ENCODE results near the gene PDILT.

PDILT gene

DNA sequence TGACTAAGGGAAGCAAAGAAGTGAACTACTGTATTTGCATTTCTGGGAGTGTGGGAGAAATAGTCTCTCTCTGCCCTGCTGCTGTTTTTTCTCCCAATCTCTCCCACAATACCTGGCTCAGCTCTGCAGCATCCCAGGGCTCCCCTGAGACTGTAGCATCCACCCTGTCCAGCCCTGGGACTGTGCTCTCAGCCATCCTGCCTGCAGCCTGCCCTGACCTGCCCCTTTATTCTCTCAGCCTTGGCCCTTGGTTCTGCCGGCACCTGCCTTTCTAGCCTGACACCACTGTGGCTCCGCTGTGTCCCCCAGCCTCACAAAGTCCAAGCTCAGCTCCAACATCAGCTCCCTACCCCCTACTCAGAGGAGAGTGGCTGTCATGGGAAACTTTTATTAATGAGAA, 1.9 kb downstream of the PDILT start:
- no peak for DNase-seq (ENCODE audit: low spot score)

DNA sequence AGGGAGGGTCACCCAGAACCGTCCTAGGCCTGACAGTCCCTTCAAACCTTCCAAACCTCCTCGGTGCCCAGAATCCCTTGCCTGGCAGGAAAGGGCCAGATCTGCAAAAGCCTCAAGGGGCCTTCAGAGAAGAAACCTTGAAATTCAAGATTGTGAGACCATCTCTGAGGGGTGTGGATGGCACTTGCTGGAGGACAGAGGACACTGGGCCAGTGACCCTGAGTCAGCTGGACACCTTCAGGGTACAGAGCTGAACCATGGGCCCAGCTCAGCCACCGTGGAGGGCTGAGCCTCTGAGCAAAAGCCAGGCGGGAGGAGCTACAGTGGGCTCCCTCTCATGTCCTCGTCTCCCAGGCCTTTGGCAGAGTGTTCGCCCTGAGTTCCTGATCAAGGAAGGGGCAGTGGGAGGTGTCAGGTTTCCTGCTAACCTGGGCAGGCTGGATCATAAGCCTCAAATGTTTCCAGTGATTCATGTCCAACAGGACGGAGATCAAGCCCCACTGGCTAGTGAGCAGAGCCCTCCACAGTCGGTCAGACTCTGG, 3.0 kb downstream of the PDILT start:
- DNase-seq (ENCODE audit: low spot score) = no peak

- DNase-seq (ENCODE audit: low spot score) = no peak
Observed at GRCh38 chr16:20401066-20401465, 3.5 kb downstream of the PDILT start.

GRCh38 chr16:20399185-20399584, 5.4 kb downstream of the PDILT start:
- no peak for DNase-seq (ENCODE audit: low spot score)

DNA sequence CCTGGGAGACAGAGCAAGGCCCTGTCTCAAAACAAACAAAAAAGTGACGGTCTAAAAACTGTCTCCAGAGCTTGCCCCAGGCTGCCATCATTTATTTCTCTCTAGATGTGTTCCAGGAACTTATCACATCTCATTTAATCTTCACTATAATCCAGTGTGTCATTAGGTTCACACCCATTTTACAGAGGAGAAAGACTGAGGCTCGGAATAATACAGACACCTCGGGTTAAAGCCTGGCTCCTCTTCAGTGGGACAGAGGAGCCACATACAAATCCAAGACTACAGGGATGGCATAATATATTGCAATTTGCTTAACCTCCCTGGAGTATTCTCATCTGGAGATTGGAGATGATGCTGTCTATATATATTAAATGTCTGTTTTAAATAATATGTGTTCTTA, 5.9 kb downstream of the PDILT start:
- DNase-seq (ENCODE audit: low spot score) = no peak

GRCh38 chr16:20397468-20398074, 7.0 kb downstream of the PDILT start:
- DNase-seq (ENCODE audit: low spot score) = no peak

- DNase-seq (ENCODE audit: low spot score) = no peak
Observed at GRCh38 chr16:20396846-20397467, 7.6 kb downstream of the PDILT start.

GRCh38 chr16:20395946-20396345, 8.6 kb downstream of the PDILT start:
- DNase-seq (ENCODE audit: low spot score) = no peak

GRCh38 chr16:20393801-20394577, 10.5 kb downstream of the PDILT start:
- DNase-seq (ENCODE audit: low spot score) = no peak

GRCh38 chr16:20391045-20391444, 13.5 kb downstream of the PDILT start:
- no peak for DNase-seq (ENCODE audit: low spot score)

DNA sequence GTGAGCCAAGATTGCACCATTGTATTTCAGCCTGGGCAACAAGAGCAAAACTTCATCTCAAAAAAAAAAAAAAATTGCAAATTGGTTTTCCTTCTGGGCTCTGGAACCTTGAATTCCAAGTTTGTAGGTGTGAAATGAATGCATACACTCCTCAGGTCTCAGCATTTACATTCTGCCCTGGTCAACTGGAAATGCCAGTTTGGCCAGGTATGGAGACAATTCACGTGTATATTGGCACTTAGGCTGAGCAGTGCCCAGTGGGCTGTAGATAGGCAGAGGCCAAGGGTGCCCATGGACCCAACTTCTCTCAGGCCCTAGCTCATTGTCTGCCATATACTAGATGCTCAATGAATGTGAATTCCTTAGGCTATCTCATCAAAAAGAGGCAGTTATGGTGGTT, 15.7 kb downstream of the PDILT start:
- no peak for DNase-seq (ENCODE audit: low spot score)

GRCh38 chr16:20387978-20388377, 16.6 kb downstream of the PDILT start:
- no peak for DNase-seq (ENCODE audit: low spot score)

DNA sequence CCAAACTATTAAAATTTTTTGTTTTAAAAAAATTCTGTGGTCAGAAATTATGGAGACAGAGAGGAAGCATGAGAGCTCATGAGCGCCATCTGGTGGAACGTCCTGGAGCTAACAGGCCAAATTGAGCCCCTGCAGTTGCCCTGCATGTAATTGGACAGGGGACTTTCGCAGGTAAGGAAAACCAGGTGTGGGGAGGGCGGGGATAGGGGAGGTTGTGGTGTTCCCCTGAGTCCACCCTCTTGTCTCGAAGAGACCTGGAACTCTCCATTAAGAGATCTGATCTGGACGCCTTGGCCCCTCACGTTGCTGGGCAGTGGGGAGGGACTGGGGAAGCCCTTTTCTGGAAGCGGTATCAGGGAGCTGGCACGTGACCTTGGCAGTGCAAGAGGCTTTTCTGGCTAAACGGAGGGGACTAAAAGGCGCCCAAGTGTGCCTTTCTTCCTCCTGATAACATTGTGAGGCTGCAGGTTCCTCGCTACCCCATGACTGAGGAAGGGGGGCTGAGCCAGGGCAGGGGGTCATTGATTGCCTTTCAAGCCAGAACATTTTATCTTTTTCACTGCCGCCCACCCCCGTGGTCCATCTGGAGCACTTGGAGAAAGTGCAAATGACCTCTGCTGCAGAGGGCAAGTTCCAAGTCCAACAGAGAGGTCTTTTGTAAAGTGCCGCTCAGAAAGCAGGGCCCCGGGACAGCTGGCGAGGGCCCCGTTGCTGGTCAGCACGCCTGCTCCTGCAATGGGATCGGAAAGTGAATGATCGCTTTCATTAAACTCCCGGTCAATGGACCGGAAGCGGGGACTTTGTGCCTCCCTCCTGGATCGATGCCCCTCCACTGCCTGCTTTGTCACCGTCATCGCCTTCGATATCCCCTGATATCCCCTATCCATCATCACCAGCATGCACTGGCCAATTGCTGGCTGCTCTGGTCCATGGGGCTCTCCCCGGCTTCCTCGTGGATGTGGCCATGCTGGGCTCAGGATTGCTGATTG, 18.4 kb downstream of the PDILT start:
- peak; percentile 56 for DNase-seq (ENCODE audit: low spot score)

DNA sequence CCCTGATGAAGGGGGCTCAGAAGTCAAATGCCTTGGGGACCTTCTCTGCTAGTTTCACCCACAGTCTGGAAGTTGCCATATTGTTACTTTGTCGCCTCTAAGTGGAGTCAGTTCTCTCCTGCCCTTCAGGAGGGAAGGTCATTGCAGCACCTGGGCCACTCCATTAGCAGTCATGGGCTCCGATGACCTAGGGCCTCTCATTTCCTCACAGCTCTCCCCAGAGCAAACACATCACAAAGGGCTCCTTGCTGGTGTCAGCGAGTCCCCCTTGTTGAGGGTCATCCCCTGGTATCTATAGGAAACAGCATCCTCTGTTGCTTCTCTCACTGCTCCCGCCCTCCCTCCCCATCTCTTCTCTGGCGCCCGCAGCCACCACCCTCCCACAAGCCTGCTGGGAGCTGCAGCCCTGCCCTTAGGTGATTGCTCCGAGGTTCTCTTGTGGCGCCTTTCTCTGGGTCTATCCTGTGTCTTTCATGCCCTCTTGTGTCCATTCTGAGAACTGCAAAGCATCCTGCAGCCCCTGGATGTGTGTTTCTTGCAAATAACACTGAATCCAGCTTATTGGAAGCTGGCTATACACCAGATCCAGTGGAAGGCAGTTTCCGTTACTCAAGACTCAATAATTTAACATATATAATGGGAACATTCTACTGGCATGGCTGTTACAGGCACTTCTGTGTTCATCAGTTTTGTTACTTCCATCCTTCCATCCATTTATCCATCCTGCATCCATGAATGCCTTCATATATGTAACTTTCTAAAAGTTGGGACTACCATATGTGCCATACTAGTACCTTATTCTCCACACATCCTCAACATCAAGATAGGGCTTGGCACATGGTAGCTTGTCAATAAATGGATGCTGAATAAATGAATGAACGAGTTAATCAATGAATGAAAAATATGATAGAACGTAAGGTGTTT, 21.2 kb downstream of the PDILT start:
- DNase-seq (ENCODE audit: low spot score) = peak; percentile 21

DNA sequence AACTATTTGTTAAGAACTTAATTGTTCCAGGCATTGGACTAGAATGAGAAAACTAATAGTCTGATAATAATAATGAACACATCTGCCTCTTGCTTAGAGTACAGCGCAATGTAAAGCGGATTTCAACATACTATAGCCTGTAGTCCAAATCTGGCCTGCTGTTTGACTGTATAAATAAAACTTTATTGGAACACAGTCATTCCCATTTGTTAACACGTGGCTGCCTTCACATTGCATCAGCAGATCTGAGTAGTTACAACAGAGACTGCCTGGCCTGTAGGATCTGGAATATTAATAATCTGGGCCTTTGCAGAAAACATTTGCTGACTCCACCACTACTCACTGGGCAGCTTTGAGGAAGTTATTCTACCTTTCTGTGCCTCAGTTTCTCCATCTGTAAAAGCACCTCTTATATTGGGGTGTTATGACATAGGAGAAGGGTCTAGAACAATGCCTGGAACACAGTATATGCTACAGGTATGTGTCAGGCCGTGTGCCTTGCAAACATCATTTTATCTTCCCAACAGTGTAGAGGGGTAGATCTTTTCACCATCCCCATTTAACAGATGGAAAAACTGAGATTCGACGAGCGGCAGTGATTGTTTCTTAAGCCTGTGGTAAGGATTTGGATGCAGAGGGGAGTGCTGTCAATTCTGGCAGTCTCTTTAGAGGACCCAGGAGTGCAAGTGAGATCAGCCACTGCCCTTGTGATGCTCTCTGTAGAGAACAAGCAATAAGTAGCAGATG, 22.2 kb downstream of the PDILT start:
- no peak for DNase-seq (ENCODE audit: low spot score)

- DNase-seq (ENCODE audit: low spot score) = no peak
Observed at GRCh38 chr16:20380782-20381181, 23.8 kb downstream of the PDILT start.

DNA sequence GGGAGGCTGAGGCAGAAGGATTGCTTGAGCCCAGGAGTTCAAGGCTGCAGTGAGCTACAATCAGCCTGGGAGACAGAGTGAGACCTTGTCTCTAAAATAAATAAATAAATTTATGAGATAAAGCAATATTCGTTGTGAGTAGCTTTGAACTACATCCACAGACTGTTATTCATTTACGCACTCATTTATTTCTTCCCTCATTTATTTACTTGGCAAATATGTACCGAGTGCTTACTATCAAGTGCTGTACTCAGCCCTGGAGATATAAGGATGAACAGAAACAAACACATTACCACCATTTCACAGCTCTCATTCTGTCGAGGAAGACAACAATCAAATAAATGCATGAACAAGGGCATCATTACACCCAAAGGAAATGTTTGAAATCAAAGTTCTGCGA, 27.4 kb downstream of the PDILT start:
- DNase-seq (ENCODE audit: low spot score) = no peak

DNA sequence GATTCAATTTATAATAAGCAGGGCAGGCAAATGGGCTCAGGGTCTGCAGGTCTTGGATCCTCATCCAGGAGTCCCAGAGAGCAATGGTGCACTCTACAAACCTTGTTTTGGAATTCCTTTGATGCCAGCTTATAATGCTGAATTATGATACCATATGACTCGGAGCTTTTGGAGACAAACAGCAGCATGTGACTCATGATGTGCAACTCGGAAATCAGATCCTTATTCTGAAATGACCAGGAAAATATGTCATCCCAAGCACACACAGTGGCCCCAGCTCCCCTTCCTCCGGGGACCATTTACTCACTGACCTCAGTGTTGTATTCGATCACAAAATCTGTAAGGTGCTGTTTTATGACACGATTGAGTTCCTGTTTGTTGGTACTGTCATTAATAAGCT, 31.8 kb downstream of the PDILT start:
- DNase-seq (ENCODE audit: low spot score) = no peak

- no peak for DNase-seq (ENCODE audit: low spot score)
Observed at GRCh38 chr16:20369452-20370054, 35.0 kb downstream of the PDILT start.

DNA sequence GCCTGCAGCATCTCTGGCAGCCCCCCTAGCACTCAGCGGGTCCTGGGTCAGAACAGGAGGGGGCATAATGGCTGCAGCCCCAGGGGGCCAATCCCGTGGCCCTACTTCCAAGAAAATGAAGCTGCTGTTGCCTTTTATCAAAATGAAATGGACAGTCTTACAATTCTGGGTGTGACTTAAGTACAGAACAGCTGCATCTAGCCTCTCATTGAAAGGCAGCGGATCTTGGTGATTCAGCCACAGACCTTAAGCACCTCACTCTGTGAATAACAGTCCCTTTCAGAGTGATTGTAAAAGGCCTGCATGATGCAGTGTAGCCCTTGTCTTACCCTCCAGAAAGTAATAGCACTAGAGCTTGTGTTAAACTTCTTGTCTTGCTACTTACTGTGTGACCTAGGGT, 40.5 kb downstream of the PDILT start:
- DNase-seq (ENCODE audit: low spot score) = no peak

Measured in hematopoietic multipotent progenitor cell treated with erythropoietin and hydrocortisone succinate and interleukin-3 and kit ligand, for 17 days (in vitro differentiated cells).